Stimulated activated CD8-positive, alpha-beta memory T cell treated with anti-CD3 and anti-CD28 coated beads, Interleukin-2, amount 100 ng/mL, for 48 hours (primary cell): ENCODE data around the gene YAP1.

ENCODE experiments used
- DNase-seq, 2 donors: peaks; one replicate each; pipeline ENCODE4 v3.0.0-alpha.2; 2020; ENCODE audit warnings: low read depth in 2 of 2

YAP1 gene

GRCh38 chr11:102109896-102110760, at the start of gene YAP1:
TSS of gene YAP1 (plus strand) at chr11:102110447. CDS start at chr11:102110849, 402 bp downstream.
- DNase-seq = peak; percentile 44 to 57

GRCh38 chr11:102061276-102061675, 49.0 kb upstream of the YAP1 start:
- DNase-seq = no peak

DNA sequence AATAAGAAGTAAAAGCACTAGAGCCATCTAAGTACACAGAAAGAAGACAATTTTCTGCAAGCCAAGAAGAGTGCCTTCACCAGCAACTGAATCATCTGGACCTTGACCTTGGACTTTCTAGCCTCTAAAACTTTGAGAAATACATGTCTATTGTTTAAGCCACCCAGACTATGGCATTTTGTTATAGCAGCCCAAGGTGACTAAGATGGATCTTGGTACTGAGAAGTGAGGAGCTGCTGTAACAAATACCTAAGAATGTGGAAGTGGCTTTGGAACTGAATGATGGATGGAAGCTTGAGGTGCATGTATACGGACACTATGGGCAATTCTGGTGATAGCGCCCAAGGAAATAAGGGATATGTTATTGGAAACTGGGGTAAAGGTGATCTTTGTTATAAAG, 48.1 kb upstream of the YAP1 start:
- DNase-seq = no peak

GRCh38 chr11:102064316-102064715, 45.9 kb upstream of the YAP1 start:
- DNase-seq = no peak

- no peak for DNase-seq
Observed at GRCh38 chr11:102070766-102071165, 39.5 kb upstream of the YAP1 start.

DNA sequence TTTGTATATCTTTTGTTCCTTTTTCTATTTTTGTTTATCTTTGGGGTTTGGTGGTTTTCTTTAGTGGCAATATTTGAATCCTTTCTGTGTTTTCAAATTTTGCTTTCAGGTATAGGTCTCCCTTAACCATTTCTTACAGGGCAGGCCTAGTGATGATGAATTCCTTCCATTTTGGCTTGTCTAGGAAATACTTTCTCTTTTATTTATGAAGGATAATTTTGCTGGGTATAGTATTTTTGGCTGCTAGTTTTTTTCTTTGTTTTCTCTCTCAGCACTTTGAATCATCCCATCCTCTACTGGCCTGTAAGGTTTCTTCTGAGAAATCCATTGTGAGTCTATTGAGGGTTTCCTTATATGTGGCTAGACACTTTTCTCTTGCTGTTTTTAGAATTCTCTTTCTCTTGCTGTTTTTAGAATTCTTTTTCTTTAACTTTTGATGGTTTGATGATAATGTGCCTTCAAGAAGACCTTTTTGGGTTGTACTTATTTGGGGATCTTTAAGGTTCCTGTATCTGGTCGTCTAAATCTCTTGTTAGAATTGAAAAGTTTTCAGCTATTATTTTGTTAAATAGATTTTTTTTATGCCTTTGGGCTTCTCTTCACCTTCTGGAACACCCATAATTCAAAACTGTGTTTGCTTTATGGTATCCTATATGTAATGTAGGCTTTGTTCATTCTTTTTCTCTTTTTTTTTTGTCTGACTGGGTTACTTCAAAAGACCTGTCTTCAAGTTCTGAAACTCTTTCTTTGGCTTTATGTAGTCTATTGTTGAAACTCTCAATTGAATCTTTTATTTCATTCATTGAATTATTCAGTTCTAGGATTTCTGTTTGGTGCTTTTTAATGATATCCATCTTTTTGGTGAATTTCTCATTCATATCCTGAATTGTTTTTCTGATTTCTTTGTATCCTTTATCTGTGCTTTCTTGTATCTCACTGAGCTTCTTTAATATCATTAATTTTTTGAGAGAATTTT, 38.5 kb upstream of the YAP1 start:
- DNase-seq = no peak

DNA sequence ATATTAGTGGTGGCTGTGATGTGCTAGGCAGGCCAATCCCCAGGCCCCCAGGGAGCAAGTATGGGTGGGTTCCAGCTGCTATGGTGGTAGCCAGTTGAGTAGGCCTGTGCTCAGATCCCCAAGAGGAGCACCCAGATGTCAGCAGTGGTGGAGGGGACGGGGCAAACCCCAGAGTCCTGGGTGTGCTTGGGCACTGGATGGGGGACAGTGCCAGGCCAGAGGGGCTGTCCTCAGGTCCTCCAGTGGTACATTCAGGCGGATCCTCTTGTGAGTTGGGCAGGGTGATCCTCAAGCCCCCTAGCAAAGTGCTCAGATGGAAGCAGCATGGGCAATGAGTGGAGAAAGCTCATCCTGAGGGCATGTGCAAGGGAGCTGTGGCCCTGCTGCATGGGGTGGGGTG, 37.0 kb upstream of the YAP1 start:
- DNase-seq = no peak

GRCh38 chr11:102079625-102080024, 30.6 kb upstream of the YAP1 start:
- DNase-seq = no peak

GRCh38 chr11:102081313-102081712, 28.9 kb upstream of the YAP1 start:
- no peak for DNase-seq

DNA sequence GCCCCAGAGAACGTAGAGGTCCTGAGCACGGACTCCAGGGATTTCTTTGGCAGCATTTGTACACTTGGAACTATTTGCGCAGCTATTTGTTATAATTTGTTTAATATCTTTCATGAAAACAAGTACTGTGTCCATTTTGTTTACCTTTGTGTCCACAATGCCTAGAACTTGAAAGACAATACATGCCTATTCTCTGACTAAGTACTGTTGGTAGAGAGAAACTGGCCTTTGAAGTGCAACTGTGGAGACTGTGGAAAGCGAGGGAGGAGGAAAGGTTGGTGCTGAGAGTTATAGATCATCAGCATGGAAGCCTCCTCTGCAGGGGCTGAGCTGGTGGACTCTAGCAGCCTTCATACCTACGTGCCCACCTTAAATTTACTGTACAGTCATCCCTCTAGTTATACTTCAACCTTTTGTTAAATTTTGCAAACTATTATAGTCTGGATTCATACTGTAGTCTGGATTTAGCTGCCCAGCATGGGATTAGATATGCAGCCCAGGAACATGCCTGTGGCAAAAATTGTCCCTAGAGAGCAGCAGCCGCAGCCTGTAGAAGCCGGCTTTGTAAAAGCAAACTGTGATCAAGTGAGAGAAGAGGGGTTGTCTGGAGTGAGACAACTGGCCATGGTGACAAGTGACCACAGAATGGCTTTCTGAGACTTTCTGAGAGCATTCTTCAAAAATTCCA, 24.2 kb upstream of the YAP1 start:
- no peak for DNase-seq

- no peak for DNase-seq
Observed at GRCh38 chr11:102097186-102097585, 13.1 kb upstream of the YAP1 start.

GRCh38 chr11:102099755-102100154, 10.5 kb upstream of the YAP1 start:
- no peak for DNase-seq

DNA sequence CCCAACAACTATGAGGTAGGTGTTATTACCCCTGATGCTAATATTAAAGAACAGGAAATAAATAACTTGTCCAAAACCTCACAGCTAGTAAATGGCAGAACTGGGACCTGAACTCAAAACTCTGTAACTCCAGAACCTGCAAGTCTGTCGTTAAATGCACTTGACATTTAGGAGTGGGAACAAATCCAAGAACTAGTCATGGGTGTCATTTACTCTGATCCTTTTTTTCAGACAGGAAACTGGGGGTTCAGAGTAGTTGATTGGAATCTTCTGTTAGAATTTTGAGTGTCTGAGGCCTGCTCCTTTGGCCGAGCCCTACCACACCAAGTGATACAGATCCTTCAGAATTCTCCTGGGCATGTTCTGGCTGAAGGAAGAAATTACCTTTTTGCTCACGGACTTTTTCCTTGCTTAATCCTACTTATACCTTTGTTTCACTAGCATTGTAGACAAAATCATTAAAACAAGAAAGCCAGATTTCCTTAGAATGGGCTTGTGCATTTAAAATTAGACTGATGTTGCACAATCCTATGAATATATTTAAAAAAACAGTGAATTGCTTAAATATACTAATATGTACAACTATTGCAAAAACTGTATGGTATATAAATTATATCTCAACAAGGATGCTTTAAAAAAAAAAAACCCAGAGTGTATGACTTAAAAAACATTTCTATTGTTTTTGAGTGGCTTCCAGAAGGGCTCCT, 1.4 kb upstream of the YAP1 start:
- DNase-seq = no peak

DNA sequence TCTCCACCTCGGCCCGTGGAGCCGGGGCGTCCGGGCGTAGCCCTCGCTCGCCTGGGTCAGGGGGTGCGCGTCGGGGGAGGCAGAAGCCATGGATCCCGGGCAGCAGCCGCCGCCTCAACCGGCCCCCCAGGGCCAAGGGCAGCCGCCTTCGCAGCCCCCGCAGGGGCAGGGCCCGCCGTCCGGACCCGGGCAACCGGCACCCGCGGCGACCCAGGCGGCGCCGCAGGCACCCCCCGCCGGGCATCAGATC, 439 bp downstream of the YAP1 start:
- no peak for DNase-seq

DNA sequence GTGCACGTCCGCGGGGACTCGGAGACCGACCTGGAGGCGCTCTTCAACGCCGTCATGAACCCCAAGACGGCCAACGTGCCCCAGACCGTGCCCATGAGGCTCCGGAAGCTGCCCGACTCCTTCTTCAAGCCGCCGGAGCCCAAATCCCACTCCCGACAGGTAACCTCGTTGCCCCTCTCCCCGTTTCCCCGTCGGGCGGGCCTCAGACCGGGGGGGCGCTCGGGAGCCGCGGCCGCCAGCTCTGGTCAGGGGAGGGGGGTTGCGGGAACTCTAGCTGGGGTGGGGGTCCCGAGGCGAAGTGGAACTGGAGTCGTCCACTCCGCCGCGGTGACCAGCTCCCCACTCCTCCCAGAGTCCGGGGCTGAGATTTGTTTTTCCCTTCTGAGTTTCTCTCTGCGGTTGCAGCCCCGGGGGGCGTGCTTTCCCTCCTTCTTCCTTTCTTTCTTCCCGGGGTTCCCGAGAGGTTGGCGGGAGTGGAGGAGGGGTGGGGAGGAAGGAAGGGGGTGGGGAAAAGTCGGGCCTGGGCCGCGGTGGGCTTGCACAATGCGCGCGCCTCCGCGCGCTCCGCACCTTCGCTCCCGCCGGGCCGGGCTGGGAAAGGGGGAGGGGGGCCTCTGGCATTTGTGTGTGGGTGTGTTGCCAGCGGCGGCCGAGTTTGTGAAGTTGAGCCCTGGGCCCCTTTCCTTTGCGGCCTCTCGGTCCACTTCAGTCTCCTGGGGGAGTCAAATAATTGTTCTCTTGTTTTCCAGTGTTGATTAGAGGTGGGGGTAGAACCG, 952 bp downstream of the YAP1 start:
- no peak for DNase-seq

- DNase-seq = no peak
Observed at GRCh38 chr11:102111787-102112508, 1.7 kb downstream of the YAP1 start.

DNA sequence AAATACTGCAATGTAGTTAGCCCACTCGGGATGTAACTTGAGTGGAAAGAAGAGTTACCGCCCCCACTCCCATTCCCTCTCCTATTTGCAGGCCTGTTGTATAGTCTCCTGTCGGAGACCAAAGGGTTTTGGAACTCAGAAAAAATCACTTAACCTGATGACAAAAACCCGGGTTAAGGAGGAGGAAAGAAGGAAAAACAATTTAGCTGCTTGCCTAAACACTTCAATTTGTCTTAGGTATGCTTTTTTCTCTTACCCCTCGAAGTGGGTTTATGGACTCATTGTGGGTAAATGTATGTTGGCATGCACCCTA, 2.2 kb downstream of the YAP1 start:
- no peak for DNase-seq

DNA sequence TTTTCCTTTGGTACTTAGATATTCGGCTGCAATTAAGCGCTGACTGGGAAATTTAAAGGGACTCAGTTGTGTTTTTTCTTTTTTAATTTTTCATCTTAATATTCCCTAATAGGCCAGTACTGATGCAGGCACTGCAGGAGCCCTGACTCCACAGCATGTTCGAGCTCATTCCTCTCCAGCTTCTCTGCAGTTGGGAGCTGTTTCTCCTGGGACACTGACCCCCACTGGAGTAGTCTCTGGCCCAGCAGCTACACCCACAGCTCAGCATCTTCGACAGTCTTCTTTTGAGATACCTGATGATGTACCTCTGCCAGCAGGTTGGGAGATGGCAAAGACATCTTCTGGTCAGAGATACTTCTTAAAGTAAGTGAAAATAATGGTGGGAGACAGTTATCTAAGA, 3.8 kb downstream of the YAP1 start:
- no peak for DNase-seq

- no peak for DNase-seq
Observed at GRCh38 chr11:102115557-102115956, 5.3 kb downstream of the YAP1 start.

DNA sequence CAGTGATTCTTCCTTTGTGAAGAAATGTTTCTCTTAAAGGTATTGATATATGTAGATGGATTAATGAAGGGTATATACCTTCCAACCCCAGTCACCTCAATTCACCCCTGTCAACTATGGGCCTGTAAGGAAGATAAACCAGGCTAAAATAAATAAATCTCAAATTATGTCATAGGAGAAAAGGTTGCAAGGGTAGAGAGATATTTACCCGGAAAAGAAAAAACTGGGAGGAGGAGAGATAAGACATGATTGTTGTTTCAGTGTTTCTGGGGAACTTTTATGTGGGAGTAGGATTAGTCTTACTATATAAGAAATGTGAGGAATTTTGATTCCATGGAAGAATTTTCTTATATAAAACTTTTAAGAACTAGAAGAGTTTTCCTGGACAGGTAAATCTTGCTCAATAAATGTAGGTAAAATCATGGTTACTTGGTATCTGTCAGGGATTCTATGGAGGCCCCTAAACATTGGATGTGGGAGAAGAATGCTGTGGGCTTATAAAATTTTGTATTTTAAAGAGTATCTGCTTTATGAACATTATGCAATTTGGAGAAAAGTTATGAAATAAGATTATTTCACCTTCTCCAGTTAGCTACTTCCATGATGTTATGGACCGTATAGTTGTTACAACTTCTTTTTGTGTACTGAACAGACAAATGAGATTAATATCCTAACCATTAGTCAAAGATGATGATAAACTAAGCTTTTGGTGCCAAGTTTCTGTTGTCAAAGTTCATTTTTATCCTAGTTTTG, 6.4 kb downstream of the YAP1 start:
- DNase-seq = no peak
